PC-3 (cell line): ENCODE data around the gene PRR36. TPM values are rescaled to one million over a fixed set of nuclear protein-coding genes. Genes with fewer than 3 reads are reported as not detected.

Source experiments
- ATAC-seq: fragments of 200-7000 bp; cut with Tn5 transposase; 2 replicates; pipeline ENCODE4 v1.9.1; 2020; ENCODE audit warnings: mild to moderate bottlenecking, moderate library complexity
- BruUV-seq: library from RNA; stranded (reverse); fragments of 400-500 nt; replicated peaks from 2 replicates; lab custom pipeline; 2021; lab: Mats Ljungman, UMichigan
- CTCF ChIA-PET: fragments of 300-600 bp; sonication (Branson Sonifier 250); formaldehyde crosslinking; loops from one replicate; lab custom pipeline; 2022; ENCODE audit warnings: antibody characterized with exemption; lab: Charles Lee
- POLR2A ChIA-PET: fragments of 300-600 bp; sonication (Branson Sonifier 250); formaldehyde crosslinking; loops from one replicate; lab custom pipeline; 2022; ENCODE audit warnings: antibody characterized with exemption; ENCODE audit not compliant: unreplicated experiment; lab: Charles Lee
- DNase-seq: peaks from one replicate; pipeline ENCODE4 v3.0.0-alpha.2; 2015
- H2AFZ ChIP-seq: fragments of 300-600 bp; sonication (generic); 2 replicates; pipeline ENCODE4 v1.6.0; 2016; ENCODE audit warnings: antibody characterized with exemption, low read length
- H3F3A ChIP-seq: fragments of 300-600 bp; sonication (generic); one replicate; pipeline ENCODE4 v1.6.0; 2017; ENCODE audit warnings: antibody characterized with exemption, low read length, control low read depth, mild to moderate bottlenecking; ENCODE audit not compliant: unreplicated experiment
- H3K27ac ChIP-seq: fragments of 300-600 bp; sonication (generic); 2 replicates; pipeline ENCODE4 v1.5.1; 2016; ENCODE audit warnings: mild to moderate bottlenecking, low read length
- H3K27me3 ChIP-seq: fragments of 300-600 bp; sonication (generic); 2 replicates; pipeline ENCODE4 v1.6.1; 2016; ENCODE audit warnings: low read length, mixed read lengths
- H3K36me3 ChIP-seq: fragments of 300-600 bp; sonication (generic); 2 replicates; pipeline ENCODE4 v1.6.1; 2016; ENCODE audit warnings: low read depth, mixed run types, low read length, mixed read lengths
- H3K4me1 ChIP-seq: fragments of 300-600 bp; sonication (generic); 2 replicates; pipeline ENCODE4 v1.5.1; 2016; ENCODE audit warnings: low read length; ENCODE audit not compliant: insufficient read depth
- H3K4me2 ChIP-seq: fragments of 300-600 bp; sonication (generic); 2 replicates; pipeline ENCODE4 v1.6.0; 2016; ENCODE audit warnings: low read length
- H3K4me3 ChIP-seq: fragments of 300-600 bp; sonication (generic); 2 replicates; pipeline ENCODE4 v1.5.1; 2016; ENCODE audit warnings: mild to moderate bottlenecking, low read length, mixed read lengths
- H3K79me2 ChIP-seq: fragments of 300-600 bp; sonication (generic); 2 replicates; pipeline ENCODE4 v1.6.1; 2017; ENCODE audit warnings: low read length, mixed read lengths
- H3K9ac ChIP-seq: fragments of 300-600 bp; sonication (generic); 2 replicates; pipeline ENCODE4 v1.6.0; 2016; ENCODE audit warnings: mild to moderate bottlenecking, low read length
- H3K9me2 ChIP-seq: fragments of 300-600 bp; sonication (generic); replicated peaks from 2 replicates; pipeline ENCODE4 v1.6.1; 2016; ENCODE audit warnings: mixed run types, low read length, mixed read lengths
- H3K9me3 ChIP-seq: fragments of 300-600 bp; sonication (generic); 2 replicates; pipeline ENCODE4 v1.6.1; 2016; ENCODE audit warnings: low read length, mixed read lengths
- H4K20me1 ChIP-seq: fragments of 300-600 bp; sonication (generic); 2 replicates; pipeline ENCODE4 v1.6.1; 2016; ENCODE audit warnings: low read length, mixed read lengths
- EZH2 ChIP-seq: fragments of 300-600 bp; sonication (generic); IDR thresholded peaks from one replicate; pipeline ENCODE4 v1.6.1; 2017; ENCODE audit warnings: antibody characterized with exemption, mild to moderate bottlenecking, low read length; ENCODE audit not compliant: unreplicated experiment
- EZH2phosphoT487 ChIP-seq: fragments of 300-600 bp; sonication (generic); IDR thresholded peaks from 2 replicates; pipeline ENCODE4 v1.6.1; 2018; ENCODE audit warnings: mild to moderate bottlenecking, antibody characterized with exemption, low read length, borderline replicate concordance
- intact Hi-C: fragments of 100-400 bp; cut with micrococcal nuclease; formaldehyde crosslinking; loops from 2 replicates; pipeline ENCODE4 v1.9.0; 2023
- total RNA-seq: library from RNA; depleted of rRNA; stranded (reverse); fragments of >200 nt; gene quantifications from 2 replicates; pipeline ENCODE4 v1.2.3, GENCODE V29; 2014
- TF ChIP-seq, protein P1 (sequence below): fragments of 300-600 bp; sonication (generic); conservative IDR thresholded peaks from 2 replicates; pipeline ENCODE4 v1.5.1; 2017; ENCODE audit warnings: antibody characterized with exemption, low read depth, mild to moderate bottlenecking, low read length

The PRR36 gene
- total RNA-seq, 1 experiment from 2014 or later: 2.5 TPM

DNA sequence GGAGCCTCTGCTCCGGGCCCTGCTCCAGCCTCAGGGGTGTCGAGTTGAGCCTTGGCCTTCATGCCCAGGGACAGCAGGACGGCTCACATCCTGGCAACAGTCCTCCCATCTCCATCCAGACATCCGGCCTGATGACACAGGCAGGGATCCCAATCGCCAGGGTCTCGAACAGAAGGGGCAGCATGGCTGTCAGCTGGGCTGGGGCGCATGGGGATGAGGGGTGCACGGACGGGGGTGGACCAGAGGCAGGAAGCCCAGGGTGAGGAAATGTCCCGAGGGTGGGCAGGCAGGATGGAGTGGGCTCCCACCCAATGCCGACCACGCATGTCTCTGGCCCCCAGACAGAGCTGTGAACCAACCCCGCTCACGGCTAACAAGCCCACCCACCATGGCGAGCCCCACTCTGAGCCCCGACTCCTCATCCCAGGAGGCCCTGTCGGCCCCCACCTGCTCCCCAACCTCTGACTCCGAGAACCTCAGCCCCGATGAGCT lies 28.0 kb downstream of the PRR36 start:
- H4K20me1 ChIP-seq: no peaks in the 10 kb centered on the region
- no peaks in the 10 kb centered on the region for H3K79me2 ChIP-seq
- CTCF ChIA-PET: no interaction called here
- no peaks in the 10 kb centered on the region for H3K4me1 ChIP-seq
- POLR2A ChIA-PET: no interaction called here
- no peak overlapping the region for H3K9ac ChIP-seq
- H3K4me3 ChIP-seq: no peak overlapping the region
- H3K4me2 ChIP-seq: no peak overlapping the region
- DNase-seq (no peak), ATAC-seq (no peak)
- no peak overlapping the region for H3K27ac ChIP-seq
- TF ChIP-seq EZH2 (no peak), EZH2phosphoT487 (no peak)
- TF ChIP-seq, protein P1, sequence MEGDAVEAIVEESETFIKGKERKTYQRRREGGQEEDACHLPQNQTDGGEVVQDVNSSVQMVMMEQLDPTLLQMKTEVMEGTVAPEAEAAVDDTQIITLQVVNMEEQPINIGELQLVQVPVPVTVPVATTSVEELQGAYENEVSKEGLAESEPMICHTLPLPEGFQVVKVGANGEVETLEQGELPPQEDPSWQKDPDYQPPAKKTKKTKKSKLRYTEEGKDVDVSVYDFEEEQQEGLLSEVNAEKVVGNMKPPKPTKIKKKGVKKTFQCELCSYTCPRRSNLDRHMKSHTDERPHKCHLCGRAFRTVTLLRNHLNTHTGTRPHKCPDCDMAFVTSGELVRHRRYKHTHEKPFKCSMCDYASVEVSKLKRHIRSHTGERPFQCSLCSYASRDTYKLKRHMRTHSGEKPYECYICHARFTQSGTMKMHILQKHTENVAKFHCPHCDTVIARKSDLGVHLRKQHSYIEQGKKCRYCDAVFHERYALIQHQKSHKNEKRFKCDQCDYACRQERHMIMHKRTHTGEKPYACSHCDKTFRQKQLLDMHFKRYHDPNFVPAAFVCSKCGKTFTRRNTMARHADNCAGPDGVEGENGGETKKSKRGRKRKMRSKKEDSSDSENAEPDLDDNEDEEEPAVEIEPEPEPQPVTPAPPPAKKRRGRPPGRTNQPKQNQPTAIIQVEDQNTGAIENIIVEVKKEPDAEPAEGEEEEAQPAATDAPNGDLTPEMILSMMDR: no peak
- no TSS peak for BruUV-seq
- H3K9me2 ChIP-seq: no peaks in the 10 kb centered on the region
- no peak overlapping the region for H2AFZ ChIP-seq
- no peaks in the 10 kb centered on the region for H3K9me3 ChIP-seq
- H3F3A ChIP-seq: no peaks in the 10 kb centered on the region
- H3K27me3 ChIP-seq: no peaks in the 10 kb centered on the region
- no peaks in the 10 kb centered on the region for H3K36me3 ChIP-seq
- intact Hi-C loops: no loop called here

DNA sequence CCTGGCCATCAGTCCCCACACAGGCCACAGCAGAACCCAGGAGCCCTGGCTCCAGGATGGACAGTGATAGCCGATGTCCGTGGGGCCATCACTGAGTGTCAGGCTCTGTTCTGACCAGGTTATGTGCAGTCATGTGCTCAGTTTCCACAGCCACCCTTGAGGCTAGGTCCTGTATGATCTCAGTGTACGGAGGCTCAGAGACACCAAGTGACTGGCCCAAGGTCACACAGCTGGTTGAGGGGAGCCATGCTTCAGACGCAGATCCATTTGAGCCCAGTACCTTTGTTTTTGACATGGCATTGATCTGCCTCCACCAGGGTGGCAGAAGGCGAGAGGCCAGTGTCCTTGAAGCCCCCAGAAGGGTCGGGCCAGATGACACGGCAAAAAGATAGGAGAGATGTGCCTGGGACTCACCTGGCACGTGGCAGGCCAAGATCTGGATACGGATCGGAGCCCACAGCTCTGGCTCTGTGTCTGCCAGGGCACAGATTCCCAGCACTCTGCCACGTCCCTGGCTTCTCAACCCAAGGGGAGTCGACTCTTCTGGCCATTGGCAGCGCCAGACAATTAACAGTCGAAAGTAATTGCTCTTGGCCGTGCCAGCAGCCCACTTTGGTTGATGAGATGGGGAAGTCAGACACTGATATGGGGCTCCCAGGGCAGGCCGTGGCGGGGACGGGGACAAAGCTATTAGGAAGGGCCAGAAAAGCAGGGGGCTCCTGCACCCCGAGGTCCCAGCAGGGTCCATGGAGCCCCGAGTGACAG lies 28.6 kb downstream of the PRR36 start:
- Histone ChIP-seq H4K20me1 (no peaks in the 10 kb centered on the region), H3K9ac (no peak overlapping the region), H3K27me3 (no peaks in the 10 kb centered on the region), H3K4me1 (no peaks in the 10 kb centered on the region), H3K4me3 (no peak overlapping the region), H3K9me3 (no peaks in the 10 kb centered on the region), H3K4me2 (no peak overlapping the region), H2AFZ (no peak overlapping the region), H3K9me2 (no peaks in the 10 kb centered on the region), H3K36me3 (no peaks in the 10 kb centered on the region), H3F3A (no peaks in the 10 kb centered on the region), H3K79me2 (0 out of 2 replicates have a peak, but pooled peaks cover under 1% of the 10 kb centered on the region), H3K27ac (no peak overlapping the region)
- TF ChIP-seq, protein P1: no peak
- TF ChIP-seq EZH2phosphoT487 (no peak), EZH2 (no peak)
- DNase-seq (no peak), ATAC-seq (no peak)
- CTCF ChIA-PET: no interaction called here
- intact Hi-C loops: no loop called here
- POLR2A ChIA-PET: interaction anchor here (0.6 kb wide), 1 partner anchor 50 kb away, joined by 5 read pairs; no protein-coding TSS in a partner anchor
- no TSS peak for BruUV-seq

DNA sequence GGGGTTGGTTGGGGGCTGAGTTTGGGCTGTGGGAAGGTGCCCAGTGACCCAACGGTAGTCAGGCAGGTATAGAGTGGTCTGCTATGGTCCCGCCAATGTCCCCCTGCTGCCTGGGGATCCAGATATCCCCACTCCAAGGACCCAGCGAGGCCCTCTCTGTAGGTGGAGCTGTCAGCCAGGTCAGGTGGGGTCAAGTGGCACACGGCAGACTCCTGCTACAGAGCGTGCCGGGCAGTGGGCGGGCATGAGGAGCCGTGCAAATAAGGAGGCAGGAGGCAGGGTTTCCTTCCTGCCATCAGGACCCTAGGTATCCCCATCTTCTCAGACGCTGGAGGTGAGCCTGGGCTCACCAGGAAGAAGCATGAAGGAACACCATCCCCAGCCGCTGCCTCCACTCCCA lies 29.2 kb downstream of the PRR36 start:
- H3K4me1 ChIP-seq: no peaks in the 10 kb centered on the region

More for the DNA sequence above, 29.2 kb downstream of the PRR36 start:
- TF ChIP-seq EZH2phosphoT487 (no peak), EZH2 (no peak)
- TF ChIP-seq, protein P1: no peak
- ChIA-PET CTCF (no interaction called here), POLR2A (interaction anchor here (0.6 kb wide), 1 partner anchor 49 kb away, joined by 5 read pairs; no protein-coding TSS in a partner anchor)
- H3K27me3 ChIP-seq: no peaks in the 10 kb centered on the region
- ATAC-seq: no peak
- H3K4me2 ChIP-seq: no peak overlapping the region
- H3K9ac ChIP-seq: no peak overlapping the region
- no peak for DNase-seq
- H4K20me1 ChIP-seq: no peaks in the 10 kb centered on the region
- no peaks in the 10 kb centered on the region for H3K9me2 ChIP-seq
- no peak overlapping the region for H3K4me3 ChIP-seq
- H3K9me3 ChIP-seq: no peaks in the 10 kb centered on the region
- H3F3A ChIP-seq: no peaks in the 10 kb centered on the region
- H3K27ac ChIP-seq: no peak overlapping the region
- intact Hi-C loops: no loop called here
- H3K79me2 ChIP-seq: 0 out of 2 replicates have a peak, but pooled peaks cover 2% of the 10 kb centered on the region
- no peaks in the 10 kb centered on the region for H3K36me3 ChIP-seq
- H2AFZ ChIP-seq: no peak overlapping the region
- BruUV-seq: no TSS peak
